GM18909 (cell line): ENCODE data around the gene SRD5A3.

Experiments used
- ATAC-seq: cut with Tn5 transposase; IDR thresholded peaks from one replicate; pipeline ENCODE4 v1.9.1; 2021; ENCODE audit warnings: mild to moderate bottlenecking; ENCODE audit not compliant: unreplicated experiment, poor library complexity

The SRD5A3 gene

GRCh38 chr4:55369968-55370367, 23.9 kb downstream of the SRD5A3 start:
- no peak for ATAC-seq

DNA sequence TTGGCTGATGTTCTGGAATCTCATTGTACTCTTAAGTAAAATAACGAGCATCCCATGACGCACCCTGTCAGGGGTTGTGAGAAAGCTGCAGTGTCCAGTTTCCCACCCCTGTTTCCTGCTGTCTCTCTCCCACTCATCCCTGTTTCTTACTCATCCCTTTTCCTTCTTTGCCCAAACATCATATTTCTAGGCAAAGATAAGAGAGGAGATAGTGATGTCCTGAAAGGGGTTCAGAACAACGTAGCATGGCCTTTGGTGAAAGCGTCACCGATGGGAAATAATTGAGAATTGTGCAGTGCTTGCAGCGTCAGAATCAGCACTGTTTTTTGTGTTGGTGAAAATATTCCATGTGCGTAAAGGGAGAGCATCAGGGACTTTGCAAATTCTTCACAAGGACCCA, 26.2 kb downstream of the SRD5A3 start:
- ATAC-seq = no peak

GRCh38 chr4:55373461-55373860, 27.4 kb downstream of the SRD5A3 start:
- no peak for ATAC-seq

- ATAC-seq = no peak
Measured at GRCh38 chr4:55376698-55377097, 30.7 kb downstream of the SRD5A3 start.

- no peak for ATAC-seq
Measured at GRCh38 chr4:55378617-55379467, 32.8 kb downstream of the SRD5A3 start.

- ATAC-seq = no peak
Measured at GRCh38 chr4:55380576-55380975, 34.5 kb downstream of the SRD5A3 start.

- no peak for ATAC-seq
Measured at GRCh38 chr4:55381502-55381901, 35.5 kb downstream of the SRD5A3 start.

GRCh38 chr4:55382488-55383003, 36.5 kb downstream of the SRD5A3 start:
- ATAC-seq = no peak

GRCh38 chr4:55385201-55385649, 39.2 kb downstream of the SRD5A3 start:
- ATAC-seq = no peak

DNA sequence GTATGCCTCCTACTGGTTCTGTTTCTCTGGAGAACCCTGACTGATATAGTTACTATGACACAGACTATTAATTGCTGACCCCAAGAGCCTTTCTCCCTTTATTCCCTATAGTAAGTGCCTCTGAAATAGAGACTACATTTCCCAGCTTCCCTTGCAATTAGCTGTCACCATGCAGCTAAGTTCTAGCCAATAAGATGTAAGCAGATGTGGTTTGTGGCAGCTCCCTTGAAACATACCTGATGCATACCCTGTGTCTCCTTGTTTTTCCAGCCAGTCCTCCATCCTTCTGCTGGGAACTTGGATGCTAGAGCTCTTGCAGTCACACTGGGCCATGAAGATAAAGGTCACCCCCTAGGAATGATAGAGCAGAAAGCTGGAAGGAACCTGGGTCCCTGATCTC, 40.0 kb downstream of the SRD5A3 start:
- peak; percentile 85 for ATAC-seq

GRCh38 chr4:55386840-55387239, 40.8 kb downstream of the SRD5A3 start:
- ATAC-seq = no peak

GRCh38 chr4:55393461-55394320, 47.6 kb downstream of the SRD5A3 start:
- no peak for ATAC-seq

- peak; percentile 0 for ATAC-seq
Measured at GRCh38 chr4:55395218-55395528, 49.1 kb downstream of the SRD5A3 start.

- ATAC-seq = peak; percentile 93
Measured at GRCh38 chr4:55395529-55396307, 49.7 kb downstream of the SRD5A3 start, which contains the start of gene TMEM165. Gene TMEM165, plus strand, starts transcription at chr4:55395957. Its CDS starts 233 bp downstream, at chr4:55396190.

GRCh38 chr4:55396308-55397125, 50.5 kb downstream of the SRD5A3 start:
- ATAC-seq = peak; percentile 28

DNA sequence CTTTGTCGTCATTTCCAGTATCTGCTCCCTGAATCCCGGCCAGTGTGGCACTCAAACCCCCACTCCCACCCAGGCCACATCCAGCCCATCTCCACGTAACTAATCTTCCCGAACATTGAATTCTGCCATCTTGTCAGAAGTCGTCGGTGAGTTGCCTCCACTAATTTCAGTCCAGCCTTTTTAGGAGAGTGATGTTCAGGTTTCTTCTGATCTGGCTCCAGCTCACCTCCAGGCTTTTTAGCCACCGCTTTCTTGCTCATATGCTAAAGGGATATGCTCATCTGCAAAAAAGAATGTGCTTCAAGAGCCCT, 51.0 kb downstream of the SRD5A3 start:
- ATAC-seq = no peak

- ATAC-seq = no peak
Measured at GRCh38 chr4:55397520-55398321, 51.7 kb downstream of the SRD5A3 start.

DNA sequence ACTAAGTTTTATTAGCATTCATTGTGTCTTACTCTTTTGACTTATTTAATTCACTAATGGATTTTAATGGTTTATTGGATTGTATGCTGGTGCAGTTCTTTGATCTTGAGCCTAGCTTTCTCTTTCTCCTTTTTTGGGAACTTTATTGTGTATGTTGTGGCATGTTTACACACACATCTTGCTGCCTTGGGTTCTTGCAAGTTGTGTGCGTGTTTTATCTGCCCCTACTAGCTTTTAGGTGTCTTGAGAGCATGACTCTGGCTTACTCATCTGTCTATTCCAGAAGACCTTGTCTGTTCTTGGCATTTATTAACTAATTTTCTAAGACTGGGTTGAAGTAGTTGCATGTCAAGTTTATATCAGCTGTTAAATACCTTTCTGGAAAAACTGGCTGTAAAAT, 52.4 kb downstream of the SRD5A3 start:
- ATAC-seq = no peak

DNA sequence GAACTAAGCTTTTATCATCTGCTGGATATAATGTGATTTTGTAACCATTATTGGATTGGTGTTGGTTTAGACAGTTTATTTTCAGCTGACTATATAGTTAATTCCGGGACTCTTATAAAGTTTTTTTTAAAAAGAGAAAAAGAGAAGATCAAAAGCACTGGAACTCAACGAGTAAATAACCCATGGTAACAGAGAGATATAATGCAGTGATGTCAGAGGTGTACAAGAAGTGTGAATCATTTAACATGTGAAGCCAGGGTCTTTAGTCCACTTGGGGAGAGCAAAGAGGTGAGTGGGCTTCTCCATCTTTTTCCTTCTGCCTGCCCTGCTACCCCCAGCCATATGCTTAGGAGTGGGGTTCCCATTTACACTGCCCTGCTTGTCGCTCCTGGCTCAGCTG, 52.9 kb downstream of the SRD5A3 start:
- no peak for ATAC-seq
